ENCODE data around the gene PIP5K1B.

Gene PIP5K1B

GRCh38 chr9:68738358-68738757 is 33.3 kb downstream of the PIP5K1B start:
- Histone ChIP-seq H3K27ac (ENCODE audit: low read depth, low read length) (no peak overlapping the region), H3K9me2 (replicated peaks; ENCODE audit: control insufficient read depth, low read length) (no peaks in the 10 kb centered on the region), H4K20me1 (ENCODE audit: control insufficient read depth, insufficient read depth, low read depth, low read length) (no peaks in the 10 kb centered on the region), H3K36me3 (ENCODE audit: control insufficient read depth, low read length) (no peaks in the 10 kb centered on the region), H3K79me2 (ENCODE audit: control insufficient read depth, low read length) (no peaks in the 10 kb centered on the region), H3K4me3 (ENCODE audit: low read length) (no peak overlapping the region), H3K27me3 (ENCODE audit: control insufficient read depth, low read length) (peaks cover 8% of the 10 kb centered on the region), H3K4me1 (ENCODE audit: control insufficient read depth, low read length) (no peaks in the 10 kb centered on the region), H3K9me3 (ENCODE audit: control insufficient read depth, insufficient read depth, low read length) (no peaks in the 10 kb centered on the region), H3F3A (ENCODE audit: control insufficient read depth, insufficient read depth) (no peaks in the 10 kb centered on the region), H3K4me2 (ENCODE audit: low read length) (no peak overlapping the region)
- TF ChIP-seq CTCF (IDR thresholded peaks at IDR 0.05; ENCODE audit: low read depth, low read length, poor library complexity, severe bottlenecking): no peak

GRCh38 chr9:68739621-68740174 is 34.7 kb downstream of the PIP5K1B start:
- TF ChIP-seq CTCF (IDR thresholded peaks at IDR 0.05; ENCODE audit: low read depth, low read length, poor library complexity, severe bottlenecking): no peak
- TF ChIP-seq EZH2phosphoT487 (IDR thresholded peaks at IDR 0.05; ENCODE audit: borderline replicate concordance, low read length): no peak
- Histone ChIP-seq H3F3A (ENCODE audit: control insufficient read depth, insufficient read depth) (no peaks in the 10 kb centered on the region), H3K36me3 (ENCODE audit: control insufficient read depth, low read length) (no peaks in the 10 kb centered on the region), H3K9me2 (replicated peaks; ENCODE audit: control insufficient read depth, low read length) (no peaks in the 10 kb centered on the region), H3K79me2 (ENCODE audit: control insufficient read depth, low read length) (no peaks in the 10 kb centered on the region), H3K4me2 (ENCODE audit: low read length) (no peak overlapping the region), H3K9me3 (ENCODE audit: control insufficient read depth, insufficient read depth, low read length) (no peaks in the 10 kb centered on the region), H3K4me1 (ENCODE audit: control insufficient read depth, low read length) (no peaks in the 10 kb centered on the region), H3K27ac (ENCODE audit: low read depth, low read length) (no peak overlapping the region), H3K4me3 (ENCODE audit: low read length) (no peak overlapping the region), H3K27me3 (ENCODE audit: control insufficient read depth, low read length) (peaks cover 8% of the 10 kb centered on the region), H4K20me1 (ENCODE audit: control insufficient read depth, insufficient read depth, low read depth, low read length) (no peaks in the 10 kb centered on the region)

- TF ChIP-seq EZH2phosphoT487 (IDR thresholded peaks at IDR 0.05; ENCODE audit: borderline replicate concordance, low read length): no peak
- no peak for TF ChIP-seq CTCF (IDR thresholded peaks at IDR 0.05; ENCODE audit: low read depth, low read length, poor library complexity, severe bottlenecking)
- H3K4me3 ChIP-seq (ENCODE audit: low read length): no peak overlapping the region
- peaks cover 8% of the 10 kb centered on the region for H3K27me3 ChIP-seq (ENCODE audit: control insufficient read depth, low read length)
- no peak overlapping the region for H3K27ac ChIP-seq (ENCODE audit: low read depth, low read length)
- H3K9me2 ChIP-seq (replicated peaks; ENCODE audit: control insufficient read depth, low read length): no peaks in the 10 kb centered on the region
- no peaks in the 10 kb centered on the region for H4K20me1 ChIP-seq (ENCODE audit: control insufficient read depth, insufficient read depth, low read depth, low read length)
- no peaks in the 10 kb centered on the region for H3K36me3 ChIP-seq (ENCODE audit: control insufficient read depth, low read length)
- no peaks in the 10 kb centered on the region for H3K9me3 ChIP-seq (ENCODE audit: control insufficient read depth, insufficient read depth, low read length)
- no peaks in the 10 kb centered on the region for H3F3A ChIP-seq (ENCODE audit: control insufficient read depth, insufficient read depth)
- H3K79me2 ChIP-seq (ENCODE audit: control insufficient read depth, low read length): no peaks in the 10 kb centered on the region
- no peaks in the 10 kb centered on the region for H3K4me1 ChIP-seq (ENCODE audit: control insufficient read depth, low read length)
- H3K4me2 ChIP-seq (ENCODE audit: low read length): no peak overlapping the region
Measured at GRCh38 chr9:68740561-68740960, 35.5 kb downstream of the PIP5K1B start.
